ENCODE measurements around the gene KCNA10. TPM values are rescaled to one million over a fixed set of nuclear protein-coding genes. Genes with fewer than 3 reads are reported as not detected.

The KCNA10 gene
- not detected in 3 replicates for total RNA-seq
- long read RNA-seq = 0 reads

DNA sequence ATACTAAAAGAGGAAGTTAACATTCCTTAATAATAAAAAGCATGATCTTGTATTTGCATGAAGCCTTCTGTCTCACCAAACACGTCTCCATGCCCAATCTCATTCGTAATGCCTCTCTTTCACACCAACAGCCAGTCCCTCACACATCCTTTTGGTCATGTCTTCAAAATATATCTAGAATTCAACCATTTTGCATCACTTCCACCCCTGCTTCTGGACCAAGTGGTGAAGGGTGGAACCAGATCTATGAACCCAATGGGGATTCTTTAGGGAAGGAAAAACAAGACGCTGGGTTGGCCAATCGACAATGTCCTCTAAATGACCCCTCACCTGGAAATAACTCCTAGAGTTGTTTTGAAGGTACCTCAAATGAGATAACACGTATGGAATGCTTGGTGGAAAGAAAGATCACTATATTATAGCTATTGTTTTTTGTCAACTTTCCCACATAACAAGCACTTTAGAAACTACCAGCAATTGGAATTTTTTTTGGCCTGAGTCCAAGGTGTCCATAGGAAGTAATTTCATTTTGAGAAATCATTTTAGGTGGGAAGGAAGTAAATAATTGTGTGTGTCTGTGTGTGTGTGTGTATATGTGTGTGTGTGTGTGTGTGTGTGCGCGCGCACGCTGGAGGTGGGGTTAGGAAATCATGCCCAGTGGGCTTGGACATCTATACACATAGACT, at the start of gene KCNA10:
TSS of gene KCNA10 (minus strand) at position 51 of the 686 bp plus-strand sequence. CDS start 388 bp downstream, outside the sequence.
- TF ChIP-seq, protein P1, sequence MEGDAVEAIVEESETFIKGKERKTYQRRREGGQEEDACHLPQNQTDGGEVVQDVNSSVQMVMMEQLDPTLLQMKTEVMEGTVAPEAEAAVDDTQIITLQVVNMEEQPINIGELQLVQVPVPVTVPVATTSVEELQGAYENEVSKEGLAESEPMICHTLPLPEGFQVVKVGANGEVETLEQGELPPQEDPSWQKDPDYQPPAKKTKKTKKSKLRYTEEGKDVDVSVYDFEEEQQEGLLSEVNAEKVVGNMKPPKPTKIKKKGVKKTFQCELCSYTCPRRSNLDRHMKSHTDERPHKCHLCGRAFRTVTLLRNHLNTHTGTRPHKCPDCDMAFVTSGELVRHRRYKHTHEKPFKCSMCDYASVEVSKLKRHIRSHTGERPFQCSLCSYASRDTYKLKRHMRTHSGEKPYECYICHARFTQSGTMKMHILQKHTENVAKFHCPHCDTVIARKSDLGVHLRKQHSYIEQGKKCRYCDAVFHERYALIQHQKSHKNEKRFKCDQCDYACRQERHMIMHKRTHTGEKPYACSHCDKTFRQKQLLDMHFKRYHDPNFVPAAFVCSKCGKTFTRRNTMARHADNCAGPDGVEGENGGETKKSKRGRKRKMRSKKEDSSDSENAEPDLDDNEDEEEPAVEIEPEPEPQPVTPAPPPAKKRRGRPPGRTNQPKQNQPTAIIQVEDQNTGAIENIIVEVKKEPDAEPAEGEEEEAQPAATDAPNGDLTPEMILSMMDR (IDR thresholded peaks at IDR 0.05) = no peak
- no peak within 1 kb of the TSS for H3K27ac Mint-ChIP-seq (ENCODE audit: unreplicated experiment)
- peaks cover 11% of the 10 kb centered on the region for H3K9me3 Mint-ChIP-seq (ENCODE audit: low read depth)
- peak; percentile 18 for DNase-seq (ENCODE audit: low spot score)
- H3K36me3 Mint-ChIP-seq (ENCODE audit: low read depth) = no peaks in the 10 kb centered on the region
- H3K4me3 Mint-ChIP-seq (ENCODE audit: unreplicated experiment) = no peak within 1 kb of the TSS
- H3K4me1 Mint-ChIP-seq (ENCODE audit: low read depth) = no peaks in the 10 kb centered on the region
- H3K27me3 Mint-ChIP-seq (ENCODE audit: low read depth) = peaks cover 35% of the 10 kb centered on the region

DNA sequence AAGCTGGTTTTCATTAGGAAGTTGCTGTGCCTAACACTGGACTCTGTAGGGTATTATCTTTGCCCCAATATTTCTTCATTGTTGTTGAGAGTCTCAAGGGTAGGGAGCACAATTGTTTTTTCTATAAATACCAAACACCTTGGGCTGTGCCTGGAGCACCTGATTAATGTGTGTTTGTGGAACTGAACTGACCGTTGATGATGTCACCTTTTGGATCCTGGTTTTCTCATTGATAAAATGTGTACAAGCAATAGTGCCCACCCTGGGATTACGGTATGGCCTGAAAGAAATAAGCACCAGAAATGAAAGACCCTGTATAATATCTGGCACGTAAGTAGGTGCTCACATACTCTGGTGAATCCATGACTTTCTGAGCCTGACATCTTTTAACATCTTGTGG, 47.9 kb upstream of the KCNA10 start:
- no peak overlapping the region for H3K4me3 Mint-ChIP-seq (ENCODE audit: unreplicated experiment)
- no peaks in the 10 kb centered on the region for H3K36me3 Mint-ChIP-seq (ENCODE audit: low read depth)
- H3K27ac Mint-ChIP-seq (ENCODE audit: unreplicated experiment) = no peak overlapping the region
- H3K4me1 Mint-ChIP-seq (ENCODE audit: low read depth) = no peaks in the 10 kb centered on the region
- H3K27me3 Mint-ChIP-seq (ENCODE audit: low read depth) = peaks cover 47% of the 10 kb centered on the region
- TF ChIP-seq, protein P1 (IDR thresholded peaks at IDR 0.05) = no peak
- DNase-seq (ENCODE audit: low spot score) = no peak
- no peaks in the 10 kb centered on the region for H3K9me3 Mint-ChIP-seq (ENCODE audit: low read depth)

DNA sequence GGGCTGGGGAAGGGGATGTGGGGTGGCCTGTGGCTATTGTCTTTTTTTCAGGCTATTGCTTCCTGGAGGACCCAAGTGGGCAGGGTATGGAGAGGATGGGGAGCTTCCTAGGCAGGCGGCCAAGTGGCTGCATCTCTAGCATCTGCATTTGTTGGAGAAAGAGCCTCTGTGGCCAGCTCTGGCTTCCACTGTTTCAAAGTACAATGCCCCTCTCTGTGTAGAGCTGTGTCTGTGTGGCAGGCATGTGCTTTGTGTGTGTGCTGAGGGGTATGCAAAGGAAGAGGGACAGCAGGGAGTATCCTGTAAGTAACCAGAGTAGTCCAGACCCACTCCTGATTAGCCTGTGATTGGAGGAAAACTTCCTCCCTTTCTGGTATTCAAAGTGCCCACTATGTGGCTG, 46.6 kb upstream of the KCNA10 start:
- TF ChIP-seq, protein P1 (IDR thresholded peaks at IDR 0.05) = no peak
- DNase-seq (ENCODE audit: low spot score) = no peak
- Mint-ChIP-seq H3K27ac (ENCODE audit: unreplicated experiment) (no peak overlapping the region), H3K9me3 (ENCODE audit: low read depth) (no peaks in the 10 kb centered on the region), H3K27me3 (ENCODE audit: low read depth) (peaks cover 44% of the 10 kb centered on the region), H3K36me3 (ENCODE audit: low read depth) (no peaks in the 10 kb centered on the region), H3K4me3 (ENCODE audit: unreplicated experiment) (no peak overlapping the region), H3K4me1 (ENCODE audit: low read depth) (no peaks in the 10 kb centered on the region)

DNA sequence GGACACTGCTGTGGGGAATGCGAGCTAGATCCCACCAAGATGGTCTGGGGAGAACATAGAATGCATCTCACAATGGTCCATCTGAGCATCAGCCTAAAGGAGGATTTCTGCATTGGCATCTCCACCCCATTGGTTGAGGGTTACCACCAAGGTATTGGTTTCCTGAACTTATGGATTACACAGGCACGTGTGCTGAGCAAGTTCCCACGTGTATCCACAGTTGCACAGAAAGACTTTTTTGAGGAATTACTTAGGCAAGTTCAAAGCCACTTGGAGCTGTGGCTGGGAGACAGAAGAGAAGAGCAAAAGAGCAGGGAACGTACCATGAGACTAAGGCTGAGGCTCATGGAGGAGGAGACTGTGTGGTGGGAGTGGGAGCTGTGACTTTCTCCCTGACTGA, 44.1 kb upstream of the KCNA10 start:
- Mint-ChIP-seq H3K36me3 (ENCODE audit: low read depth) (no peaks in the 10 kb centered on the region), H3K27me3 (ENCODE audit: low read depth) (peaks cover 52% of the 10 kb centered on the region), H3K4me3 (ENCODE audit: unreplicated experiment) (no peak overlapping the region), H3K27ac (ENCODE audit: unreplicated experiment) (no peak overlapping the region), H3K4me1 (ENCODE audit: low read depth) (no peaks in the 10 kb centered on the region), H3K9me3 (ENCODE audit: low read depth) (no peaks in the 10 kb centered on the region)
- TF ChIP-seq, protein P1 (IDR thresholded peaks at IDR 0.05) = no peak
- no peak for DNase-seq (ENCODE audit: low spot score)

DNA sequence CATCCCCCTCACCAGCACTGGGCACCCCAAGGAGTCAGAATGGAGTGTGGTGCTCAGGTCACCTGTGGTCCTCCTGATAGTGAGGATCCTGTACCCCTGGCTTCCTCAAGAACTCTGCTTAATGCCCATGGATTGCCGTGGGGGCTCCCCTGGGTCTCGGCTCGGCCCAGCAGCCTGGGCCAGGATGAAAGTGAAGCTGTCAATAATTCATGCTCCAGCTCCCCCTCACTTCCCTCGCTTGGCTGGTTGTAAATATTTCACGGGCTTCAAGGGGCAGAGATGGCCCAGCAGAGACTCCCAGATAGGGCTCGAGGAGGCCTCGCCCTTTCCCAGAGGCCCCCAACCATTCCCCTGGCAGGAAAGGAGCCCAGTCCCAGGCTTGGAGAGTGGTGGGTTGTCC, 42.6 kb upstream of the KCNA10 start:
- H3K9me3 Mint-ChIP-seq (ENCODE audit: low read depth) = no peaks in the 10 kb centered on the region
- DNase-seq (ENCODE audit: low spot score) = no peak
- peaks cover 51% of the 10 kb centered on the region for H3K27me3 Mint-ChIP-seq (ENCODE audit: low read depth)
- TF ChIP-seq, protein P1 (IDR thresholded peaks at IDR 0.05) = no peak
- no peak overlapping the region for H3K4me3 Mint-ChIP-seq (ENCODE audit: unreplicated experiment)
- no peaks in the 10 kb centered on the region for H3K36me3 Mint-ChIP-seq (ENCODE audit: low read depth)
- no peak overlapping the region for H3K27ac Mint-ChIP-seq (ENCODE audit: unreplicated experiment)
- no peaks in the 10 kb centered on the region for H3K4me1 Mint-ChIP-seq (ENCODE audit: low read depth)

Measured in chondrocyte (in vitro differentiated cells).